ENCODE results near the gene APP.

APP gene

DNA sequence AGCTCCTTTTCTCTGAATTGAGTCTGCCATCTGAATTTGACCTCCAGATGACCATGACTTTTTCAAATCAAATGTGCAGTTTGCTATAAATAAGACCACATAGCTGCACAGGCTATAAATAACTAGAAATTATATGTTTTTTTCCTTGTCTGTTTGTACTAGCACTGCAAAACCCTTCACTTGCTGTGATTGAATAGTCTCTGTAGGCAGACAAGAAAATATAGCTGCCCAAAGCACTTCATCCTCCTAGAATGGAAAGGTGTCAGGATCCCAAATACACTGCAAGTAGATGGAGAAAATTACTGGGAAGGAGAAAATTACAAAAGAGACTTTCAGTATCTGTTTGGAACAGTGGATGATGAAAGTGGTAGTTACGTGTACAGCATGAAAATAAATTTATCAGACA is 175.8 kb downstream of the APP start:
- no peaks in the 10 kb centered on the region for H3K9me3 ChIP-seq (ENCODE audit: insufficient read depth, low read length)
- H3K4me2 ChIP-seq (ENCODE audit: low read length): no peak overlapping the region
- H3K4me1 ChIP-seq (ENCODE audit: low read length): no peaks in the 10 kb centered on the region
- TF ChIP-seq EZH2phosphoT487 (IDR thresholded peaks at IDR 0.05; ENCODE audit: low read depth): no peak
- TF ChIP-seq, protein P1, sequence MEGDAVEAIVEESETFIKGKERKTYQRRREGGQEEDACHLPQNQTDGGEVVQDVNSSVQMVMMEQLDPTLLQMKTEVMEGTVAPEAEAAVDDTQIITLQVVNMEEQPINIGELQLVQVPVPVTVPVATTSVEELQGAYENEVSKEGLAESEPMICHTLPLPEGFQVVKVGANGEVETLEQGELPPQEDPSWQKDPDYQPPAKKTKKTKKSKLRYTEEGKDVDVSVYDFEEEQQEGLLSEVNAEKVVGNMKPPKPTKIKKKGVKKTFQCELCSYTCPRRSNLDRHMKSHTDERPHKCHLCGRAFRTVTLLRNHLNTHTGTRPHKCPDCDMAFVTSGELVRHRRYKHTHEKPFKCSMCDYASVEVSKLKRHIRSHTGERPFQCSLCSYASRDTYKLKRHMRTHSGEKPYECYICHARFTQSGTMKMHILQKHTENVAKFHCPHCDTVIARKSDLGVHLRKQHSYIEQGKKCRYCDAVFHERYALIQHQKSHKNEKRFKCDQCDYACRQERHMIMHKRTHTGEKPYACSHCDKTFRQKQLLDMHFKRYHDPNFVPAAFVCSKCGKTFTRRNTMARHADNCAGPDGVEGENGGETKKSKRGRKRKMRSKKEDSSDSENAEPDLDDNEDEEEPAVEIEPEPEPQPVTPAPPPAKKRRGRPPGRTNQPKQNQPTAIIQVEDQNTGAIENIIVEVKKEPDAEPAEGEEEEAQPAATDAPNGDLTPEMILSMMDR (IDR thresholded peaks at IDR 0.05; ENCODE audit: low read depth, low read length): no peak
- no peaks in the 10 kb centered on the region for H3K27me3 ChIP-seq (ENCODE audit: low read depth, low read length)
- no peak overlapping the region for H2AFZ ChIP-seq (ENCODE audit: low read depth, low read length)
- H3K4me3 ChIP-seq (ENCODE audit: low read length): no peak overlapping the region
- H3K36me3 ChIP-seq (replicated peaks; ENCODE audit: low read depth, low read length): no peaks in the 10 kb centered on the region
- no peak overlapping the region for H3K9ac ChIP-seq (ENCODE audit: low read length)
- H3K27ac ChIP-seq (ENCODE audit: low read length): no peak overlapping the region
- no peaks in the 10 kb centered on the region for H4K20me1 ChIP-seq (ENCODE audit: insufficient read depth, low read length)
- H3K79me2 ChIP-seq (ENCODE audit: low read length): no peaks in the 10 kb centered on the region

DNA sequence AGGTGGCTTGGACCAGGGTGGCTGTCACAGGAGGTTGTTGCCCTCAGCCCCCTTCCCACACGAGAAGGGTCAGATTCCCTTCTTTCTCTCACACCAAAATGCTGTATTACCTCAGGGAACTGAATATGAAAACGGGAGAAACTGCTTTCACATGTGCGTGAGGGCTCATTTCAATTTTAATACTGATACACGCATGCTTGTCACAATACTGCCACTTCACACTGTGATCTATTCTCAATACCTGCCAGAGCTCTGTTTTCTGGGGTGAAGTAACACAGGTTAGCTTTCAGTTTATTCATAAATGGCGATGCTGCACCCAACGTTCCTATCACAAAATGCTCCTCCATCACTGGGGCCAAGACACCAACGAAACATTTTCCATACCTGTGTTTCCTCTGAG is 181.8 kb downstream of the APP start:
- no peak overlapping the region for H3K27ac ChIP-seq (ENCODE audit: low read length)
- H3K79me2 ChIP-seq (ENCODE audit: low read length): no peaks in the 10 kb centered on the region
- H3K36me3 ChIP-seq (replicated peaks; ENCODE audit: low read depth, low read length): no peaks in the 10 kb centered on the region

DNA sequence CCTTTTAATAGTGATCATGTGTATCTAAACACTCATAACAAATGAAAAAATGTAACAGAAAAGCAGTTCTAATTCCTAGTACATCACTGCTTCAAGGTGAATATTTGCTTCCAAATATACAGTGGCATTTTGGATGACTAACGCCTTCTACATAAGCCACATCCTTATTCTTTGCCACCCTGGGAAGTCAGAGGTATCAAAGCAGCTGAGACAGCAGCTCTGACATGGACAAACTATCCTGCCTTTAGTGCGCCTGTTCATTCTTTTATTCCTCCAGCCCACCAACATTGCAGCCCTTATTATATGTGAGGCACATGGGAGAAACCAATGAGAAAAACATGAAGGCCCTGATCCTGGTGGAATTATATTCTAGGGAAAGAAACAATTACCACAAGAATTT is 183.0 kb downstream of the APP start:
- no peaks in the 10 kb centered on the region for H3K27me3 ChIP-seq (ENCODE audit: low read depth, low read length)
- no peaks in the 10 kb centered on the region for H3K4me1 ChIP-seq (ENCODE audit: low read length)
- no peak for TF ChIP-seq EZH2phosphoT487 (IDR thresholded peaks at IDR 0.05; ENCODE audit: low read depth)
- TF ChIP-seq, protein P1 (IDR thresholded peaks at IDR 0.05; ENCODE audit: low read depth, low read length): no peak

More for the DNA sequence above, 181.8 kb downstream of the APP start:
- Histone ChIP-seq H3K4me1 (ENCODE audit: low read length) (no peaks in the 10 kb centered on the region), H3K9ac (ENCODE audit: low read length) (no peak overlapping the region), H3K27me3 (ENCODE audit: low read depth, low read length) (no peaks in the 10 kb centered on the region), H3K4me3 (ENCODE audit: low read length) (no peak overlapping the region), H2AFZ (ENCODE audit: low read depth, low read length) (no peak overlapping the region), H3K9me3 (ENCODE audit: insufficient read depth, low read length) (no peaks in the 10 kb centered on the region), H3K4me2 (ENCODE audit: low read length) (no peak overlapping the region), H4K20me1 (ENCODE audit: insufficient read depth, low read length) (no peaks in the 10 kb centered on the region)
- no peak for TF ChIP-seq EZH2phosphoT487 (IDR thresholded peaks at IDR 0.05; ENCODE audit: low read depth)
- TF ChIP-seq, protein P1 (IDR thresholded peaks at IDR 0.05; ENCODE audit: low read depth, low read length): no peak

DNA sequence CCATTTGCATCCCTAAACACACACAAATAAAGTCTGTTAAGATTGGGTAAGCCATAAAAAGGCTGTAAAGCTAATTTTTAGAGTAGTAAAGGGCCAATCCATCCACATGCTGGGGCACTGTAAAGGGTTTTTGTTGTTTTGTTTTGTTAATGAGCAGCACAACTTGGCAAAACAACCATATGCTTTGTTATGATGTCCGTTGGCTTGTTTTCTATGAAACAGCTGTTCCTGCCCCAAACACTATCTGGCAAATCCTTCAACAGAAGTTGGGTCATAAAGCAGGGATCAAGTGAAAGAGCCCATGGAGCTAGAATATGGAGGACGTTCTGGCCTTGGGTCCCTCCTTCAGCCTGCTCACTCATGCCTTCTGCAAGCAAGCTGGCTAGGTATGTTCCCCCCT is 183.6 kb downstream of the APP start:
- no peak overlapping the region for H3K4me2 ChIP-seq (ENCODE audit: low read length)
- no peaks in the 10 kb centered on the region for H4K20me1 ChIP-seq (ENCODE audit: insufficient read depth, low read length)
- no peak overlapping the region for H3K9ac ChIP-seq (ENCODE audit: low read length)
- no peaks in the 10 kb centered on the region for H3K36me3 ChIP-seq (replicated peaks; ENCODE audit: low read depth, low read length)
- no peaks in the 10 kb centered on the region for H3K79me2 ChIP-seq (ENCODE audit: low read length)
- no peak overlapping the region for H2AFZ ChIP-seq (ENCODE audit: low read depth, low read length)
- H3K27me3 ChIP-seq (ENCODE audit: low read depth, low read length): no peaks in the 10 kb centered on the region
- TF ChIP-seq, protein P1 (IDR thresholded peaks at IDR 0.05; ENCODE audit: low read depth, low read length): no peak
- no peak for TF ChIP-seq EZH2phosphoT487 (IDR thresholded peaks at IDR 0.05; ENCODE audit: low read depth)
- H3K4me3 ChIP-seq (ENCODE audit: low read length): no peak overlapping the region
- H3K27ac ChIP-seq (ENCODE audit: low read length): no peak overlapping the region
- H3K9me3 ChIP-seq (ENCODE audit: insufficient read depth, low read length): no peaks in the 10 kb centered on the region
- no peaks in the 10 kb centered on the region for H3K4me1 ChIP-seq (ENCODE audit: low read length)

More for the DNA sequence above, 183.0 kb downstream of the APP start:
- H2AFZ ChIP-seq (ENCODE audit: low read depth, low read length): no peak overlapping the region
- H3K27ac ChIP-seq (ENCODE audit: low read length): no peak overlapping the region
- H3K9ac ChIP-seq (ENCODE audit: low read length): no peak overlapping the region
- H3K4me2 ChIP-seq (ENCODE audit: low read length): no peak overlapping the region
- H3K9me3 ChIP-seq (ENCODE audit: insufficient read depth, low read length): no peaks in the 10 kb centered on the region
- H3K79me2 ChIP-seq (ENCODE audit: low read length): no peaks in the 10 kb centered on the region
- no peak overlapping the region for H3K4me3 ChIP-seq (ENCODE audit: low read length)
- no peaks in the 10 kb centered on the region for H3K36me3 ChIP-seq (replicated peaks; ENCODE audit: low read depth, low read length)
- H4K20me1 ChIP-seq (ENCODE audit: insufficient read depth, low read length): no peaks in the 10 kb centered on the region

All from OCI-LY3 (cell line).